Left hindlimb (tissue), 1 donor: ENCODE results near the gene STK4.

ENCODE experiments used
- DNase-seq: peaks from one replicate; pipeline ENCODE4 v3.0.0-alpha.2; 2018

Gene STK4

DNA sequence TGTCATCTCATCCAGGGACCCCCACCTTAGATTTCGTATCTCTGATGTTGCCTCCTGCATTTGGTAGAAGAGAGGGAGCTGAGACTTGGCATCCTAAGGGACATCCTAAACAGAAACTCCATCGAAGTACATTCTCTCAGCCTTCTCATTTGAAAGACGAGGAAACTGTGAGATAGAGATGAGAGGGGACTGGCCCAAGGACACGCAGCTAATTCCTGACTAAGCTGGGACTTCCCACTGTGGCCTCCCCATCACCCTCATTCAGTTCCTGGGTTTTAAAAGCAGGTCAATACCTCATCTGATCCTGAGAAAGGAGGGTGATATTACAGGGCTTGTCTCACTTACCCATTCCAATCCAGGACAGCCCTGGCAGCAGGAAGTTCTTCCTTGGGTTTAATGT, 149.5 kb downstream of the STK4 start:
- no peak for DNase-seq

DNA sequence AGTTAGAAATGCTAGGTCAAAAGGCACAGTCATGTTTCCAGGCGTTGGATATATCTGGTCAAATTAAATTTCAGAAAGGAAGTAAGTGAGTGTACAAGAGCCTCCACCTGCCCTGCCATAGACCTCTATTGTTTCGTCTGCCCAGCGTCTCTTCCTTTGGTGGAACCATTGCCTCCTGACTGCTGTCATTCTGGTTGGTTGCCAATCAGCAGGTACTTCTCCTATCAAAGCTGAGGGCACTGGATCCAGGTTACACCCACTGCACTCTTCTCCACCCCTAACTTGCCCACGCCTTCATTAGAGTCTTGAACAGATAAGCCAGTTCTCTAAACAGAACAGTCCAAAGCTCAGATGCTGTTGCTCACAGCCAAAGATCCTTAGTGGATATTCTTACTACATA, 151.3 kb downstream of the STK4 start:
- DNase-seq = no peak

DNA sequence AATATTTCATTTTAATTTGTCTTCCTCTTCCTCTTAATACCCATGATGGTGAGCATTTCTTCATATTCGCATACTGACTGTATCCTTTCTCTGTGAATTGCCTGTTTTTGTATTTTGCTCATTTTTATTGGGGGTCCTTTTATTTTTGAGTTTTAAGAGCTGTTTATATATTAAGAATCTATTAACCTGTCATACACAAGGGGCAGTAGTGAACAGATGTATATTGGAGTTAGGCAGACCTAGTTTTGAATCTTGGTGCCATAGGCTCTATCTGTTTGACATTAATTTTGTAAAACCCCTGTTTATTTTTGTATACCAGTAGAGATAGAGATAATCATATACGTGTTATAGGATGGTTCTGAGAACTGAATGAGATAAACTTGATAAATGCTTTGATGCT, 151.7 kb downstream of the STK4 start:
- no peak for DNase-seq

DNA sequence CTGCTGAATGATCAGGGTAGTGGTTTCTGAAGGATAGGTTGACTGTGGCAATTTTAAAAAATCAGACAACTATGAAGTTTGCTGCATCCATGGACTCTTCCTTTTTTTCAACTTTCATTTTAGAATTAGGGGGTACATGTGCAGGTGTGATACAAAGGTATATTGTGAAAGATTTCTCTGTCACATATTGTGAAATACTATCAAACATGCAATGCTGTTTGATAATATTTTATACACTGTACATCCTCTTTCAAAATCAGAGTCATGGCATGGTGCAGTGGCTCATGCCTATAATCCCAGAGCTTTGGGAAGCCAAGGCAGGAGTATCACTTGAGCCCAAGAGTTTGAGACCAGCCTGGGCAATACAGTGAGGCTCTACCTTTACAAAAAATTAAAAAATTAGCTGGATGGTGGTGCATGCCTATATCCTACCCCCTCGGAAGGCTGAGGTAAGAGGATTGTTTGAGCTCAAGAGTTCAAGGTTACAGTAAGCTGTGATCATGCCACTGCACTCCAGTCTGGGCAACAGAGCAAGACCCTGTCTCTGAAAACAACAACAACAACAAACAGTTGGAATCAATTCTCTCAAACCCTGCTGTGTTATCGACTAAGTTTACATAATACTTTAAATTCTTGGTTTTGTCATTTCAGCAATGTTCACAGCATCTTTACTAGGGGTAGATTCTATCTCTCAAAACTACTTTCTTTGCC, 153.4 kb downstream of the STK4 start:
- no peak for DNase-seq

DNA sequence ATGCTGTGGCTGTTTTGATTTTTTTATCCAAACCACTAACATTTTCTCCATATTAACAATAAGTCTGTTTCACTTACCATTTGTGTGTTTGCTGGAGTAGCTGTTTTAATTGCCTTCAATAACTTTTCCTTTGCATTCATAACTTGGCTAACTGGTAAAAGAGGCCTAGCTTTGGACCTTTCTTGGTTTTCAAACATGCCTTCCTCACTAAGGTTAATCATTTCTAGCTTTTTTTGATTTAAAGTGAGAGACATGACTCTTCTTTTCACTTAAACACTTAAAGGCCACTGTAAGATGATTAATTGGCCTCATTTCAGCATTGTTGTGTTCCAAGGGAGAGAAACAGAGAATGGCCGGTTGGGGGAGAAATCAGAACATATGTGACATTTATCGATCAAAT, 155.1 kb downstream of the STK4 start:
- DNase-seq = no peak

DNA sequence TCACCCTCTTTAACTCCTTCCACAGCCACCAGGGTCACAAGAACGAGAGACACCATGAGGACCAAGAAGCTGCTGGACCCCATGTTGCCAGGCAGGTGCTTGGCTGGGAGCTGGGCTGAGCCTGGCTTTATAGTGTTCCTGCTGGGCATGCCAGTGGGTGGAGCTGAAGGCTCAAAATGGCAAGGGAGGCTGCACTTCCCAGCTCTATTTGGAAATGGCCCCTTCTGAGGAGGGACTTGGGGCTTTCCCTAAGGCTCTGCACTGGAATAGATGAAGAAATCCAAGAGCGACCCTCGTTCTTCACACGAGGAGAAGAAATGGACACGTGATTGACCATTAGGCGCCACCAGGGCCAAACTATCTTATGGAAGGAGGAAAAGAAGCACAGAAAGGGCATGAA, 158.1 kb downstream of the STK4 start, which contains the start of gene WFDC12:
Gene WFDC12, minus strand, starts transcription at position 101 of the 400 bp plus-strand sequence. Its CDS starts 18 bp downstream, at position 83.
- no peak for DNase-seq

DNA sequence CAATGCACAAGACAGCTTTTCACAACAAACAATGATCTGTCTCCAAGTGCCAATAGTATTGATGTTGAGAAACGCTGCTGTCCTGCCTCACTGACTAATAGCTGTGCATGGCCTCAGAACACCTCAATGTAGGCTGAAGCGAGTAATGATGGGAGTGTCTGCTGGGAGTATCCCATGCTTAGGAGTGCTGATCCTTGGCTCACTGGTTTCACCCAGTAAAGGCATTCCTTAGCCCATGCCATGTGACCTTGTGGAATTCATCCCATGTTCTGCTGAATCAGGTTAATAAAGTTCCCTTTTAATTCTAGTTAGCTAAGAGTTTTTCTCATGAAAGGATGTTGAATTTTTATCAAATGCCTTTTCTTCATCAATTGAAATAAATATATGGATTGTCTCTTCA, 161.8 kb downstream of the STK4 start:
- DNase-seq = no peak
